CD4-positive, alpha-beta T cell (primary cell): Measurements from ENCODE around the gene RNF144B. TPM values are rescaled to one million over a fixed set of nuclear protein-coding genes. Genes with fewer than 3 reads are reported as not detected.
"Not testable (repeated sequence)": the region's sequence is repeated elsewhere in the genome, so short reads cannot be mapped to it uniquely, and the experiment has no call there.

ENCODE experiments used
- ATAC-seq: fragments of 200-7000 bp; cut with Tn5 transposase; one replicate; pipeline ENCODE4 v1.10.0; 2022; ENCODE audit warnings: mild to moderate bottlenecking; ENCODE audit not compliant: poor library complexity
- CTCF ChIA-PET: fragments of 350-600 bp; sonication (Branson Sonifier 250); formaldehyde crosslinking; loops from one replicate; lab custom pipeline; 2021; ENCODE audit warnings: antibody characterized with exemption, inconsistent platforms; lab: Charles Lee
- POLR2A ChIA-PET: fragments of 350-600 bp; sonication (Branson Sonifier 250); formaldehyde crosslinking; loops from one replicate; lab custom pipeline; 2021; ENCODE audit warnings: antibody characterized with exemption, inconsistent platforms; lab: Charles Lee
- DNase-seq, 14 experiments: peaks; one replicate each; pipeline ENCODE4 v3.0.0-alpha.2; 2013 to 2020; ENCODE audit warnings: mixed read lengths in 2 of 14
- H3K27ac ChIP-seq, 2 donors: one replicate each; pipeline versions ENCODE4 v1.5.1 to v1.7.0; 2013; ENCODE audit warnings: low read length in 2 of 2, low read depth in 1 of 2, mild to moderate bottlenecking in 1 of 2
- H3K27me3 ChIP-seq, 2 experiments: 1 replicate in 1 of 2; 2 replicates in 1 of 2; pipeline versions ENCODE4 v1.6.1 to v1.7.0; 2013; ENCODE audit warnings: low read length in 2 of 2, control low read depth in 1 of 2, mild to moderate bottlenecking in 1 of 2, moderate library complexity in 1 of 2; ENCODE audit not compliant: insufficient read depth in 2 of 2, control insufficient read depth in 1 of 2
- H3K36me3 ChIP-seq: one replicate; pipeline ENCODE4 v1.6.1; 2013; ENCODE audit warnings: low read length, control low read depth; ENCODE audit not compliant: insufficient read depth
- H3K4me1 ChIP-seq: one replicate; pipeline ENCODE4 v1.6.1; 2013; ENCODE audit warnings: low read length, control low read depth; ENCODE audit not compliant: insufficient read depth
- H3K4me3 ChIP-seq: one replicate; pipeline ENCODE4 v1.5.1; 2013; ENCODE audit warnings: mild to moderate bottlenecking, low read length, moderate library complexity
- H3K9me3 ChIP-seq, 2 experiments: 1 replicate in 1 of 2; 2 replicates in 1 of 2; pipeline versions ENCODE4 v1.6.1 to v1.7.0; 2013; ENCODE audit warnings: low read length in 2 of 2, mild to moderate bottlenecking in 2 of 2, control low read depth in 1 of 2, moderate library complexity in 1 of 2; ENCODE audit not compliant: control insufficient read depth in 1 of 2, insufficient read depth in 1 of 2
- H3K27ac Mint-ChIP-seq: one replicate; pipeline ENCODE4 v1.8.0; 2020; ENCODE audit warnings: mixed read lengths
- H3K27me3 Mint-ChIP-seq: one replicate; pipeline ENCODE4 v1.8.0; 2021; ENCODE audit warnings: mixed read lengths
- H3K36me3 Mint-ChIP-seq: one replicate; pipeline ENCODE4 v1.8.0; 2021; ENCODE audit warnings: low read depth, mixed read lengths
- H3K4me1 Mint-ChIP-seq: one replicate; pipeline ENCODE4 v1.8.0; 2021; ENCODE audit warnings: low read depth, mixed read lengths
- H3K4me3 Mint-ChIP-seq: one replicate; pipeline ENCODE4 v1.8.0; 2020; ENCODE audit warnings: mild to moderate bottlenecking, mixed read lengths
- H3K9me3 Mint-ChIP-seq: one replicate; pipeline ENCODE4 v1.8.0; 2020; ENCODE audit warnings: mixed read lengths
- CTCF ChIP-seq: fragments of 200-600 bp; IDR thresholded peaks from one replicate; pipeline ENCODE4 v1.8.0; 2022; ENCODE audit warnings: antibody characterized with exemption, mild to moderate bottlenecking
- intact Hi-C, 2 experiments: fragments of 100-400 bp; cut with DNase I in 1 of 2; cut with micrococcal nuclease in 1 of 2; formaldehyde crosslinking; loops; one replicate each; pipeline versions ENCODE4 v1.15.1 to v1.9.0; 2023 to 2025; cut with DNase I, micrococcal nuclease
- total RNA-seq, 174 experiments: library from RNA in 2 of 174; stranded (reverse) in 2 of 174; gene quantifications; one replicate each; pipeline ENCODE4 v1.2.3 and lab custom pipeline; 2021 to 2026

Gene RNF144B
- total RNA-seq, 2 experiments from 2014 or later = 2.3 to 3.5 TPM

GRCh38 chr6:18406955-18407749 lies 20.0 kb downstream of the RNF144B start:
- H3K36me3 Mint-ChIP-seq = peaks cover 29% of the 10 kb centered on the region
- DNase-seq = no peak
- no peaks in the 10 kb centered on the region for H3K4me1 Mint-ChIP-seq
- H3K4me3 Mint-ChIP-seq = no peak overlapping the region
- TF ChIP-seq CTCF = no peak
- Histone ChIP-seq H3K4me1 (no peaks in the 10 kb centered on the region), H3K27ac (no peak overlapping the region), H3K4me3 (no peak overlapping the region), H3K27me3 (no peaks in the 10 kb centered on the region), H3K36me3 (peaks cover 2% of the 10 kb centered on the region), H3K9me3 (no peaks in the 10 kb centered on the region)
- ChIA-PET CTCF (no interaction called here), POLR2A (no interaction called here)
- intact Hi-C loops = no loop called here
- H3K27me3 Mint-ChIP-seq = no peaks in the 10 kb centered on the region
- ATAC-seq = no peak
- H3K27ac Mint-ChIP-seq = no peak overlapping the region
- no peaks in the 10 kb centered on the region for H3K9me3 Mint-ChIP-seq

GRCh38 chr6:18409602-18410001 lies 22.5 kb downstream of the RNF144B start:
- H3K4me3 ChIP-seq, H3K9me3 ChIP-seq, H3K27ac Mint-ChIP-seq, POLR2A ChIA-PET, H3K4me3 Mint-ChIP-seq, H3K9me3 Mint-ChIP-seq, H3K36me3 ChIP-seq, H3K27me3 Mint-ChIP-seq, H3K27ac ChIP-seq, ATAC-seq, CTCF ChIA-PET, H3K27me3 ChIP-seq, H3K4me1 ChIP-seq, H3K4me1 Mint-ChIP-seq, DNase-seq, intact Hi-C loops: not testable (repeated sequence)
- peaks cover 22% of the 10 kb centered on the region for H3K36me3 Mint-ChIP-seq

GRCh38 chr6:18410412-18410811 lies 23.3 kb downstream of the RNF144B start:
- POLR2A ChIA-PET = no interaction called here
- H3K4me1 ChIP-seq = no peaks in the 10 kb centered on the region
- intact Hi-C loops = no loop called here

More at GRCh38 chr6:18410412-18410811, 23.3 kb downstream of the RNF144B start:
- Mint-ChIP-seq H3K4me1 (no peaks in the 10 kb centered on the region), H3K4me3 (no peak overlapping the region), H3K27me3 (no peaks in the 10 kb centered on the region), H3K9me3 (no peaks in the 10 kb centered on the region), H3K36me3 (peaks cover 27% of the 10 kb centered on the region), H3K27ac (no peak overlapping the region)
- ATAC-seq (no peak), DNase-seq (no peak)
- no peak overlapping the region for H3K4me3 ChIP-seq
- peaks cover 2% of the 10 kb centered on the region for H3K36me3 ChIP-seq
- no peaks in the 10 kb centered on the region for H3K27me3 ChIP-seq
- no peak for TF ChIP-seq CTCF
- no peaks in the 10 kb centered on the region for H3K9me3 ChIP-seq
- CTCF ChIA-PET = no interaction called here
- H3K27ac ChIP-seq = no peak overlapping the region
